A673 (cell line): ENCODE data around the gene CAMK1D.
A peak's percentile ranks its signal among the peaks of the same experiment; 100 is the strongest.

Source experiments
- EZH2 ChIP-seq: fragments of 200-600 bp; sonication (generic); IDR thresholded peaks from 2 replicates; pipeline ENCODE4 v1.6.1; 2017; ENCODE audit warnings: borderline replicate concordance, low read depth, mild to moderate bottlenecking, mixed read lengths, antibody characterized with exemption, low read length; ENCODE audit not compliant: poor library complexity, severe bottlenecking
- TF ChIP-seq, protein P1 (sequence below): fragments of 300-800, 200-600 bp; sonication (generic); conservative IDR thresholded peaks from 2 replicates; pipeline ENCODE4 v1.5.1; 2017; ENCODE audit warnings: low read depth, mild to moderate bottlenecking, antibody characterized with exemption, low read length, moderate library complexity, mixed read lengths

DNA sequence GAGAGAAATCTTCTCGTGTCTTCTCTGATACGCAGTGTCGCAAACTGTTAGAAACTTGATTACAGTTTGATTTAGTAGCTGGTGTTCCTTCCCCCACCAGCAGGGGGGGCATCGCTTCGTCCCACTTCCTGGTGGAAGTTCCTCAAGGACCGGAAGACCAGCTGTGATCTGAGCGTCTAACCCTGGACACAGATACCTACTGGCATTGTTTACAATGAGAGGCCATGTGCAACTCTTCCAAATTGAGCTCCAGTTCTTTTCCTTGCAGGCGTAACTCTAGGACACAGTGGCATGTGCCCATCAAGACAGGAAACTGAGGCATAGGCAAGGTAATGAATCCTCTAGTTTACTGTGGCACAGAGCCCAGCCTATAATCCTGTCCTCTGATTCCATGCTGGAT lies 433.2 kb downstream of the CAMK1D start:
- TF ChIP-seq, protein P1, sequence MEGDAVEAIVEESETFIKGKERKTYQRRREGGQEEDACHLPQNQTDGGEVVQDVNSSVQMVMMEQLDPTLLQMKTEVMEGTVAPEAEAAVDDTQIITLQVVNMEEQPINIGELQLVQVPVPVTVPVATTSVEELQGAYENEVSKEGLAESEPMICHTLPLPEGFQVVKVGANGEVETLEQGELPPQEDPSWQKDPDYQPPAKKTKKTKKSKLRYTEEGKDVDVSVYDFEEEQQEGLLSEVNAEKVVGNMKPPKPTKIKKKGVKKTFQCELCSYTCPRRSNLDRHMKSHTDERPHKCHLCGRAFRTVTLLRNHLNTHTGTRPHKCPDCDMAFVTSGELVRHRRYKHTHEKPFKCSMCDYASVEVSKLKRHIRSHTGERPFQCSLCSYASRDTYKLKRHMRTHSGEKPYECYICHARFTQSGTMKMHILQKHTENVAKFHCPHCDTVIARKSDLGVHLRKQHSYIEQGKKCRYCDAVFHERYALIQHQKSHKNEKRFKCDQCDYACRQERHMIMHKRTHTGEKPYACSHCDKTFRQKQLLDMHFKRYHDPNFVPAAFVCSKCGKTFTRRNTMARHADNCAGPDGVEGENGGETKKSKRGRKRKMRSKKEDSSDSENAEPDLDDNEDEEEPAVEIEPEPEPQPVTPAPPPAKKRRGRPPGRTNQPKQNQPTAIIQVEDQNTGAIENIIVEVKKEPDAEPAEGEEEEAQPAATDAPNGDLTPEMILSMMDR, result peak; percentile 87
- no peak for TF ChIP-seq EZH2
